DOHH2 (cell line): ENCODE data around the gene CBX4.

ENCODE experiments used
- H3F3A ChIP-seq: fragments of 200-600 bp; sonication (generic), shearing (Covaris generic); 2 replicates; pipeline ENCODE4 v1.6.0; 2016; ENCODE audit warnings: antibody characterized with exemption, mild to moderate bottlenecking; ENCODE audit not compliant: control insufficient read depth, insufficient read depth
- H3K27ac ChIP-seq: fragments of 200-600 bp; sonication (generic); 2 replicates; pipeline ENCODE4 v1.5.1; 2014; ENCODE audit warnings: low read depth, mild to moderate bottlenecking, low read length, moderate library complexity
- H3K27me3 ChIP-seq: fragments of 200-600 bp; sonication (generic); 2 replicates; pipeline ENCODE4 v1.6.1; 2014; ENCODE audit warnings: mild to moderate bottlenecking, low read length, mixed read lengths; ENCODE audit not compliant: control insufficient read depth
- H3K36me3 ChIP-seq: fragments of 200-600 bp; sonication (generic); 2 replicates; pipeline ENCODE4 v1.6.1; 2014; ENCODE audit warnings: mild to moderate bottlenecking, low read length, moderate library complexity, mixed read lengths; ENCODE audit not compliant: control insufficient read depth
- H3K4me1 ChIP-seq: fragments of 200-600 bp; sonication (generic); 2 replicates; pipeline ENCODE4 v1.6.1; 2014; ENCODE audit warnings: mild to moderate bottlenecking, low read length, mixed read lengths; ENCODE audit not compliant: control insufficient read depth
- H3K4me2 ChIP-seq: fragments of 200-600 bp; sonication (generic); 2 replicates; pipeline ENCODE4 v1.6.0; 2014; ENCODE audit warnings: mild to moderate bottlenecking, low read length, moderate library complexity
- H3K4me3 ChIP-seq: fragments of 200-600 bp; sonication (generic); 2 replicates; pipeline ENCODE4 v1.5.1; 2014; ENCODE audit warnings: mild to moderate bottlenecking, low read length, mixed read lengths
- H3K79me2 ChIP-seq: fragments of 200-600 bp; sonication (generic); 2 replicates; pipeline ENCODE4 v1.6.1; 2014; ENCODE audit warnings: mild to moderate bottlenecking, low read length, mixed read lengths; ENCODE audit not compliant: control insufficient read depth
- H3K9me2 ChIP-seq: fragments of 200-600 bp; sonication (generic); replicated peaks from 2 replicates; pipeline ENCODE4 v1.6.1; 2014; ENCODE audit warnings: mild to moderate bottlenecking, low read length, mixed read lengths; ENCODE audit not compliant: control insufficient read depth
- H3K9me3 ChIP-seq: fragments of 200-600 bp; sonication (generic); 2 replicates; pipeline ENCODE4 v1.6.1; 2014; ENCODE audit warnings: antibody characterized with exemption, low read length, mixed read lengths; ENCODE audit not compliant: control insufficient read depth, insufficient read depth
- H4K20me1 ChIP-seq: fragments of 200-600 bp; sonication (generic); 2 replicates; pipeline ENCODE4 v1.6.0; 2014; ENCODE audit warnings: low read depth, mild to moderate bottlenecking, antibody characterized with exemption, low read length, moderate library complexity; ENCODE audit not compliant: control insufficient read depth, insufficient read depth
- CTCF ChIP-seq: fragments of 200-600 bp; sonication (generic); IDR thresholded peaks from one replicate; pipeline ENCODE4 v1.5.1; 2014; ENCODE audit warnings: antibody characterized with exemption, mild to moderate bottlenecking, low read depth, low read length; ENCODE audit not compliant: poor library complexity, severe bottlenecking
- EZH2phosphoT487 ChIP-seq: fragments of 200-600 bp; sonication (generic); IDR thresholded peaks from 2 replicates; pipeline ENCODE4 v1.6.1; 2017; ENCODE audit warnings: borderline replicate concordance, mild to moderate bottlenecking, antibody characterized with exemption, low read length, moderate library complexity, mixed read lengths

Gene CBX4

GRCh38 chr17:79796763-79797491, 42.3 kb downstream of the CBX4 start, which contains the start of gene CBX8:
CBX8 (minus strand) TSS chr17:79797077; CDS start chr17:79796998, 79 bp downstream.
- Histone ChIP-seq H3K27me3 (peaks cover 29% of the 10 kb centered on the region), H3K36me3 (peaks cover 12% of the 10 kb centered on the region; the same call in 1 of the 2 replicates), H3K9me2 (no peaks in the 10 kb centered on the region), H3K27ac (peak within 1 kb of the TSS; percentile 50), H3K9me3 (no peaks in the 10 kb centered on the region), H3K4me2 (peak within 1 kb of the TSS; percentile 78), H4K20me1 (no peaks in the 10 kb centered on the region), H3F3A (peaks cover 8% of the 10 kb centered on the region; the same call in 1 of the 2 replicates), H3K79me2 (peaks cover 14% of the 10 kb centered on the region), H3K4me1 (peaks cover 44% of the 10 kb centered on the region), H3K4me3 (peak within 1 kb of the TSS; percentile 85)
- TF ChIP-seq EZH2phosphoT487 (no peak), CTCF (no peak)

DNA sequence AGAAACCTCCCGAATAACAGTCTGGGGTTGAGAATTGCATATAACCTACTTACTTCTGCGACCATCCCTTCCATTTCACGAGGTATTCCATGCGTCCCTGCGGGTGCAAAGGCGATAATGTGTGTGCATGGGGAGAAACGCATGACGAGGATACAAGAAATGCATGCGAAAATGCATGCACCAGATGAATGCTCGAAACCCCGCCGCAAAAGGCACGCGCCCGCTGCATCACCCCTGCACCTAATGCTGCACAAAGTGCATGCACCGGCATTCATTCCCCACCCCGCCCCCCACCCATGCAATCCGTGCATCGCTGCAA, 42.8 kb downstream of the CBX4 start:
- Histone ChIP-seq H3K4me2 (peak overlapping the region; percentile 78), H4K20me1 (no peaks in the 10 kb centered on the region), H3K27me3 (peaks cover 34% of the 10 kb centered on the region), H3K9me2 (no peaks in the 10 kb centered on the region), H3K9me3 (no peaks in the 10 kb centered on the region), H3K4me3 (peak overlapping the region; percentile 85), H3K27ac (peak overlapping the region; percentile 50), H3F3A (peaks cover 5% of the 10 kb centered on the region; the same call in 1 of the 2 replicates), H3K4me1 (peaks cover 43% of the 10 kb centered on the region), H3K79me2 (peaks cover 14% of the 10 kb centered on the region), H3K36me3 (peaks cover 12% of the 10 kb centered on the region; the same call in 1 of the 2 replicates)
- TF ChIP-seq EZH2phosphoT487, result no peak
- no peak for TF ChIP-seq CTCF

- Histone ChIP-seq H3K9me2 (no peaks in the 10 kb centered on the region), H3K27me3 (peaks cover 39% of the 10 kb centered on the region), H3K36me3 (peaks cover 12% of the 10 kb centered on the region; the same call in 1 of the 2 replicates), H3K79me2 (peaks cover 14% of the 10 kb centered on the region), H4K20me1 (no peaks in the 10 kb centered on the region), H3K4me3 (peak overlapping the region; percentile 85), H3K4me1 (peaks cover 38% of the 10 kb centered on the region), H3K4me2 (peak overlapping the region; percentile 78), H3K27ac (no peak overlapping the region), H3F3A (peaks cover 5% of the 10 kb centered on the region; the same call in 1 of the 2 replicates), H3K9me3 (no peaks in the 10 kb centered on the region)
- TF ChIP-seq EZH2phosphoT487 (no peak), CTCF (no peak)
Observed at GRCh38 chr17:79795795-79796443, 43.3 kb downstream of the CBX4 start.
